Measurements from ENCODE around the gene PANX2. TPM values are rescaled to one million over a fixed set of nuclear protein-coding genes. Genes with fewer than 3 reads are reported as not detected.
"Not testable (repeated sequence)": the region's sequence is repeated elsewhere in the genome, so short reads cannot be mapped to it uniquely, and the experiment has no call there.

Gene PANX2
- total RNA-seq, 1 donor from 2014 or later: 0.43 TPM

- intact Hi-C loops (cut with DNase I): no loop called here
- ATAC-seq (no peak), DNase-seq (ENCODE audit: missing footprints) (no peak)
Observed at GRCh38 chr22:50167689-50168489, 2.6 kb upstream of the PANX2 start.

GRCh38 chr22:50168490-50169180 lies 1.9 kb upstream of the PANX2 start:
- ATAC-seq; DNase-seq (ENCODE audit: missing footprints); intact Hi-C loops (cut with DNase I): not testable (repeated sequence)

GRCh38 chr22:50169181-50169759 lies 1.3 kb upstream of the PANX2 start:
- DNase-seq (ENCODE audit: missing footprints): peak; percentile 58
- ATAC-seq: no peak
- intact Hi-C loops (cut with DNase I): no loop called here

GRCh38 chr22:50169774-50170341 lies 673 bp upstream of the PANX2 start:
- ATAC-seq (no peak), DNase-seq (ENCODE audit: missing footprints) (peak; percentile 81)
- intact Hi-C loops (cut with DNase I): no loop called here

- DNase-seq (ENCODE audit: missing footprints) (no peak), ATAC-seq (peak; percentile 17)
Observed at GRCh38 chr22:50171319-50171964, 911 bp downstream of the PANX2 start.

GRCh38 chr22:50171965-50172421 lies 1.5 kb downstream of the PANX2 start:
- DNase-seq (ENCODE audit: missing footprints): no peak
- peak; percentile 9 for ATAC-seq
- intact Hi-C loops (cut with DNase I): no loop called here

More at GRCh38 chr22:50171319-50171964, 911 bp downstream of the PANX2 start:
- intact Hi-C loops (cut with DNase I): no loop called here

GRCh38 chr22:50173311-50173982 lies 2.9 kb downstream of the PANX2 start:
- ATAC-seq: no peak
- DNase-seq (ENCODE audit: missing footprints): peak; percentile 82
- intact Hi-C loops (cut with DNase I): no loop called here

GRCh38 chr22:50173983-50174355 lies 3.4 kb downstream of the PANX2 start:
- intact Hi-C loops (cut with DNase I): no loop called here
- no peak for ATAC-seq
- DNase-seq (ENCODE audit: missing footprints): no peak

GRCh38 chr22:50174382-50175190 lies 4.1 kb downstream of the PANX2 start:
- intact Hi-C loops (cut with DNase I): no loop called here
- DNase-seq (ENCODE audit: missing footprints) (peak; percentile 67), ATAC-seq (peak; percentile 43)

GRCh38 chr22:50175191-50175461 lies 4.6 kb downstream of the PANX2 start:
- peak; percentile 31 for DNase-seq (ENCODE audit: missing footprints)
- intact Hi-C loops (cut with DNase I): no loop called here
- ATAC-seq: no peak

- DNase-seq (ENCODE audit: missing footprints): peak; percentile 49
- intact Hi-C loops (cut with DNase I): no loop called here
- ATAC-seq: no peak
Observed at GRCh38 chr22:50175921-50176849, 5.7 kb downstream of the PANX2 start.

GRCh38 chr22:50176850-50177536 lies 6.5 kb downstream of the PANX2 start:
- intact Hi-C loops (cut with DNase I): no loop called here
- no peak for ATAC-seq
- DNase-seq (ENCODE audit: missing footprints): no peak

GRCh38 chr22:50177537-50178470 lies 7.3 kb downstream of the PANX2 start:
- DNase-seq (ENCODE audit: missing footprints) (peak; percentile 27), ATAC-seq (no peak)
- intact Hi-C loops (cut with DNase I): no loop called here

GRCh38 chr22:50178471-50178864 lies 7.9 kb downstream of the PANX2 start:
- DNase-seq (ENCODE audit: missing footprints) (no peak), ATAC-seq (no peak)
- intact Hi-C loops (cut with DNase I): no loop called here

Data from Right ventricle myocardium inferior (tissue), 1 donor.